Measurements from ENCODE around the gene TPRX1. TPM values are rescaled to one million over a fixed set of nuclear protein-coding genes. Genes with fewer than 3 reads are reported as not detected.
"Not testable (repeated sequence)": the region's sequence is repeated elsewhere in the genome, so short reads cannot be mapped to it uniquely, and the experiment has no call there.

The TPRX1 gene
- total and polyA plus RNA-seq, 2 experiments from 2014 or later = not detected

- in situ Hi-C loops (cut with MboI) = no loop called here
- 9 to 16% methylated on average over 9 to 10 of the region's 10 CpGs for WGBS, 2 experiments (ENCODE audit: low coverage in 1 of 2, low lambda C conversion rate in 2 of 2, missing lambda C conversion rate in 2 of 2)
- H3F3A ChIP-seq (ENCODE audit: insufficient read depth) = no peaks in the 10 kb centered on the region
- peaks cover 38% of the 10 kb centered on the region for H3K27me3 ChIP-seq (replicated peaks; ENCODE audit: insufficient read depth)
- H3K4me3 ChIP-seq = no peak overlapping the region
- no peak for DNase-seq
- no peaks in the 10 kb centered on the region for H3K4me1 ChIP-seq (ENCODE audit: insufficient read depth)
- no peak overlapping the region for H3K9ac ChIP-seq
- H3K9me3 ChIP-seq (ENCODE audit: low read depth) = no peaks in the 10 kb centered on the region
- TF ChIP-seq EZH2 (IDR thresholded peaks at IDR 0.05; ENCODE audit: insufficient read depth, poor library complexity, severe bottlenecking) (no peak), EZH2phosphoT487 (IDR thresholded peaks at IDR 0.05; ENCODE audit: insufficient read depth, low read depth) (no peak)
- no peaks in the 10 kb centered on the region for H4K20me1 ChIP-seq (ENCODE audit: insufficient read depth)
- H3K27ac ChIP-seq = no peak overlapping the region
- no peaks in the 10 kb centered on the region for H3K36me3 ChIP-seq (ENCODE audit: low read depth)
- H3K9me2 ChIP-seq (ENCODE audit: insufficient read depth) = no peaks in the 10 kb centered on the region
- H2AFZ ChIP-seq = no peak overlapping the region
- no peaks in the 10 kb centered on the region for H3K79me2 ChIP-seq (ENCODE audit: insufficient read depth)
- no peak overlapping the region for H3K4me2 ChIP-seq (ENCODE audit: unreplicated experiment)
Measured at GRCh38 chr19:47819858-47820257, 15.5 kb upstream of the TPRX1 start.

- H3F3A ChIP-seq (ENCODE audit: insufficient read depth); H3K9me2 ChIP-seq (ENCODE audit: insufficient read depth); H3K4me3 ChIP-seq; H3K36me3 ChIP-seq (ENCODE audit: low read depth); H3K9ac ChIP-seq; H3K9me3 ChIP-seq (ENCODE audit: low read depth); H3K4me1 ChIP-seq (ENCODE audit: insufficient read depth); H4K20me1 ChIP-seq (ENCODE audit: insufficient read depth); H3K79me2 ChIP-seq (ENCODE audit: insufficient read depth); H3K27ac ChIP-seq; H2AFZ ChIP-seq; in situ Hi-C loops (cut with MboI); H3K4me2 ChIP-seq (ENCODE audit: unreplicated experiment); DNase-seq: not testable (repeated sequence)
- 87 to 92% methylated on average over 1 of the region's 1 CpG for WGBS, 2 experiments (ENCODE audit: low coverage in 1 of 2, low lambda C conversion rate in 2 of 2, missing lambda C conversion rate in 2 of 2)
- H3K27me3 ChIP-seq (replicated peaks; ENCODE audit: insufficient read depth) = peaks cover 38% of the 10 kb centered on the region
Measured at GRCh38 chr19:47818221-47818620, 13.9 kb upstream of the TPRX1 start.

GRCh38 chr19:47816270-47816669 lies 11.9 kb upstream of the TPRX1 start:
- H3F3A ChIP-seq (ENCODE audit: insufficient read depth); H3K4me1 ChIP-seq (ENCODE audit: insufficient read depth); H2AFZ ChIP-seq; H3K9me2 ChIP-seq (ENCODE audit: insufficient read depth); in situ Hi-C loops (cut with MboI); H3K4me3 ChIP-seq; H3K9me3 ChIP-seq (ENCODE audit: low read depth); H4K20me1 ChIP-seq (ENCODE audit: insufficient read depth); H3K79me2 ChIP-seq (ENCODE audit: insufficient read depth); H3K27ac ChIP-seq; H3K9ac ChIP-seq; H3K36me3 ChIP-seq (ENCODE audit: low read depth); DNase-seq; H3K4me2 ChIP-seq (ENCODE audit: unreplicated experiment): not testable (repeated sequence)
- H3K27me3 ChIP-seq (replicated peaks; ENCODE audit: insufficient read depth) = peaks cover 26% of the 10 kb centered on the region
- WGBS, 2 experiments (ENCODE audit: low coverage in 1 of 2, low lambda C conversion rate in 2 of 2, missing lambda C conversion rate in 2 of 2) = 68 to 70% methylated on average over 8 of the region's 8 CpGs

GRCh38 chr19:47813995-47814328 lies 9.6 kb upstream of the TPRX1 start:
- TF ChIP-seq EZH2 (IDR thresholded peaks at IDR 0.05; ENCODE audit: insufficient read depth, poor library complexity, severe bottlenecking) (no peak), EZH2phosphoT487 (IDR thresholded peaks at IDR 0.05; ENCODE audit: insufficient read depth, low read depth) (no peak)
- Histone ChIP-seq H3K4me3 (no peak overlapping the region), H2AFZ (no peak overlapping the region), H3K4me1 (ENCODE audit: insufficient read depth) (no peaks in the 10 kb centered on the region), H4K20me1 (ENCODE audit: insufficient read depth) (no peaks in the 10 kb centered on the region), H3K36me3 (ENCODE audit: low read depth) (no peaks in the 10 kb centered on the region), H3K27me3 (replicated peaks; ENCODE audit: insufficient read depth) (peaks cover 5% of the 10 kb centered on the region; the same call in 1 of the 2 replicates), H3K9me3 (ENCODE audit: low read depth) (no peaks in the 10 kb centered on the region), H3K27ac (no peak overlapping the region), H3K9me2 (ENCODE audit: insufficient read depth) (no peaks in the 10 kb centered on the region), H3K79me2 (ENCODE audit: insufficient read depth) (no peaks in the 10 kb centered on the region), H3F3A (ENCODE audit: insufficient read depth) (no peaks in the 10 kb centered on the region), H3K4me2 (ENCODE audit: unreplicated experiment) (no peak overlapping the region), H3K9ac (no peak overlapping the region)
- WGBS, 2 experiments (ENCODE audit: low coverage in 1 of 2, low lambda C conversion rate in 2 of 2, missing lambda C conversion rate in 2 of 2) = 16 to 23% methylated on average over 7 of the region's 7 CpGs
- DNase-seq = no peak
- in situ Hi-C loops (cut with MboI) = no loop called here

GRCh38 chr19:47813304-47813994 lies 9.1 kb upstream of the TPRX1 start:
- Histone ChIP-seq H3K4me2 (ENCODE audit: unreplicated experiment) (no peak overlapping the region), H3K79me2 (ENCODE audit: insufficient read depth) (no peaks in the 10 kb centered on the region), H2AFZ (no peak overlapping the region), H3K27ac (no peak overlapping the region), H3K9me2 (ENCODE audit: insufficient read depth) (no peaks in the 10 kb centered on the region), H3K4me1 (ENCODE audit: insufficient read depth) (no peaks in the 10 kb centered on the region), H3K27me3 (replicated peaks; ENCODE audit: insufficient read depth) (0 out of 2 replicates have a peak, but pooled peaks cover 3% of the 10 kb centered on the region), H3K9ac (no peak overlapping the region), H3K4me3 (no peak overlapping the region), H3K36me3 (ENCODE audit: low read depth) (no peaks in the 10 kb centered on the region), H4K20me1 (ENCODE audit: insufficient read depth) (no peaks in the 10 kb centered on the region), H3F3A (ENCODE audit: insufficient read depth) (no peaks in the 10 kb centered on the region), H3K9me3 (ENCODE audit: low read depth) (no peaks in the 10 kb centered on the region)
- TF ChIP-seq EZH2phosphoT487 (IDR thresholded peaks at IDR 0.05; ENCODE audit: insufficient read depth, low read depth) = no peak
- TF ChIP-seq EZH2 (IDR thresholded peaks at IDR 0.05; ENCODE audit: insufficient read depth, poor library complexity, severe bottlenecking) = no peak
- in situ Hi-C loops (cut with MboI) = no loop called here
- 41 to 46% methylated on average over 13 to 17 of the region's 17 CpGs for WGBS, 2 experiments (ENCODE audit: low coverage in 1 of 2, low lambda C conversion rate in 2 of 2, missing lambda C conversion rate in 2 of 2)
- peak; percentile 56 for DNase-seq
